GM21381 (cell line): ENCODE data around the gene KRT79.
"Not testable (repeated sequence)": the region's sequence is repeated elsewhere in the genome, so short reads cannot be mapped to it uniquely, and the experiment has no call there.

Experiments used
- ATAC-seq: cut with Tn5 transposase; IDR thresholded peaks from one replicate; pipeline ENCODE4 v1.9.1; 2021; ENCODE audit warnings: mild to moderate bottlenecking, moderate library complexity; ENCODE audit not compliant: unreplicated experiment

Gene KRT79

DNA sequence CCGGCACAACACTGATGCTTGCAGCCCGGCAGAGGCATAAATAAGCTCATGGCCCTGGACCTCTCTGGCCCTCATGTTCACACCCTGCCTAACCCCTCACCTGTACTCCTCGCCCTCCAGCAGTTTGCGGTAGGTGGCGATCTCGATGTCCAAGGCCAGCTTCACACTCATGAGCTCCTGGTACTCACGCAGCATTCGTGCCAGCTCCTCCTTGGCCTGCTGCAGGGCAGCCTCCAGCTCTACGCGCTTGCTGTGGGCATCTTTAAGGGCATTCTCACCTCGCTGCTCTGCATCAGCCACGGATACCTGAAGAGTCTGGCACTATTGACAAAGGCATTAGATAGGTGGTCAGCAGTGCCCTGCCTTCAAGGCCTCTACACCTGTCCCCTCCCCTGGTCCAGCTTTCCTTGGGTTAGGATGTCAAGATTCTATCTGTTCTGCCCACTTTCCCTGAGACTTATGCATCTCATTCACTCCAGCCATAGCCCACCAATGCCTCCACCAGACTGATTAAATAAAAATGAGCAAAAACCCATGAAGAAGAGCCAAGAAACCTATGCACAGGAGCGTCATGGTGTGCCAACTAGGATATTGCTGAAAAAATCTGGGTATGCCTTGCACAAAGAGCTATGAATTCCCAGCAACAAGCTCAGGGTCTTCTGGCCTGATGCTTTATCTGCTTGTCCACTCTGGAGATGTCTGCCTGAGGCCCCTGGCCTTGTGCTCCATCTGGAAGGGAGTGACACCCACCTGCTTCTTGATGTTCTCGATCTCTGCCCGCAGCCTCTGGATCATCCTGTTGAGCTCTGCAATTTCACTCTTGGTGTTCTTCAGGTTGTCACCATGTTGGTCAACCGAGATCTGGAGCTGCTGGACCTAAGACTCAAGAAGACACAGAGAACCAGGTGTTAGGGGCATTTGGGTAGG, 26.3 kb downstream of the KRT79 start:
- no peak for ATAC-seq

DNA sequence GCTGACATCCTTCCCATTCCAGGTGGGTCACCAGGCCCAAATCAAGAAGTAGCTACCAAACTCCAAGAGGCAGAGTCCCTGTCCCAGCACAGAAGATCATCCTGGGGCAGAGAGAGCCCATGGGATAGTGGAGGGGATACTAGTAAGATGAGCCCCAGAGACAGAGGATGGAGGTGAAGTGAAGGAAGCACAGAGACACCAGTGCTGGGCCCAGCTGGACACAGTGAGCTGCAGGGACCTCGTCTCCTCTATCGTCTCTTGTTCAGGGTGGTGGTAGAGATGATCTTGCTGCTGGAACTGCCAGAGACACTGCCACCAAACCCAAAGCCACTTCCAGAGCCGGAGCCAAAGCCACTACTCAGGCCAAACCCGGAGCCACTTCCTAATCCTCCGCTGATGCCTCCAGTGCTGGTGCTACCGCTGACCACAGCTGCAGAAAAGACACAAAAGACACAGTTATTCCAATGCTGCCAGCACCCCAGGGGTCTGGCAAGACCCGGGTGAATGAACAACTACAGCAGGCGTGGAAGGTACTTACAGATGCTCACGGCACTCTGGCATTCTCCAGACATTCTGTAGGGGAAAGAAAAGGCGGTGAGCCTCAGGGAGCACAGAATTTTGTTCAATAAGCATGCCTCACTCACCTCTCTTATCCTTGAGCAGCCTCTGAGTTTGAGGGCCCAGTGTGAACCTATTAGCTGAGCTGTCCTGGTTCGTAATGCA, 27.1 kb downstream of the KRT79 start:
- no peak for ATAC-seq

DNA sequence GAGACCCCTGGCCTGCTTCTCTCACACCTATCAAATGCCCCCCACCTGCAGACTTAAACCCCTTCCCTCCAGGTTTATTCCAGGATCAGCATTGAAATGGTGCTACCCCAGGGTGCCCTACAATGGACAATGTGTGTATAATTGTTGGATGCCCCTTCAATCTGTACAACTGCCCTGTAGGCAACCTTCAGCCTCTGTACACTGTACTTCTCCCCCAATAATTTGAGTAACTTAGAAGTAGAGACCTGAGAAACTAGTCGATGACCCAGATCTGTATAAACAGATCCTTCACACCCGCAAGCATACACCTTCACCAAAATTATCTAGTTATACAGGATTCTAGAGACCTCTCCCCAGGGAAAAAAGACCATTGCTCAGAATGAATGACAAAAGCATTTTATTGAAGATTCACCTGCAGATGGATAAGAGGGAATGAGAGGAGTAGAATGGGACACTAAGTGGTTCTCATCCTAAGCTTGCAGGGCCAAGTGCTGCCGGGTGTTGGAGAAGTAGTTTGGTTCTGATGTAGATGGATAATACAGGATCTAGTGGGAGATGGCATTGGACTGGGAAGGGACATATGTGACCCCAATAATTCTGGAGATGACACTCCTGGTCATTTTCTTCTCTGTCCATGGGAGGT, 27.8 kb downstream of the KRT79 start:
- ATAC-seq = no peak

DNA sequence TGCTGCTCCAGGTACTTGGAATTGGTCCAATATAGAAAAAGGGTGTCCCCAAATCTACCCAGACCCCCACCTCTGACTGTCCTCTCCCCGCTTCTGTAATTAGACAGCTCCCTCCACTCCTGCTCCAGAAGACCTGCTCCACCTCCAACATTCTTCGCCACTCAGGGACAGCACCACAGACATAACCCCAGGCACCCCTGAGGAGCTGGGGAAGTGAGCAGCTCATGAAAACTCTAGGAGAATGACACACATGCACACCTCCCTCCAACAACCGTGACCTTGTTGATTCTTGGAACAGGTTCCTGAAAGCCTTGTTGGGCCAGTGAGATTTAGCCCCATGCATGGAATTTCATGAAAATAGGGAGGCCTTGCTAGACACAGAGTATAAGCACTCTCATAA, 28.4 kb downstream of the KRT79 start:
- ATAC-seq = no peak

DNA sequence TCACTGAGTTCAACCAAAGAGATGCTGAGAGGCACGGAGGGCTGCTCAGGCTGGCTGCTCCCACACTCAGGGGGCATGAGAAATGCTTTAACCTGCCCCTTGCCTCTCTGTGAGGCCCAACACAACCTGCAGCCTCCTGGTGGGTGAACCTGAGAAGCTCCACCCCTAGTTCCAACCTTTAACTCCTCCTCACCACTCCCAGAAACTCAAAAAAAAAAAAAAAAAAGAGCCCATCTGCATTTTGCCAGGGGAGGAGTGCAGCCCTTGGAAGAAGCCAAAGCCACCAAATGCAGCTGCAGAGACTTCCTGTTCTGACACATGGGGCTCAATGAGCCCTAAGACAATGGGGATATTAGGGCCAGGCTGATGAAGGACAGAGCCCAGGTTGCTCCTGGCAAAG, 29.1 kb downstream of the KRT79 start:
- no peak for ATAC-seq

DNA sequence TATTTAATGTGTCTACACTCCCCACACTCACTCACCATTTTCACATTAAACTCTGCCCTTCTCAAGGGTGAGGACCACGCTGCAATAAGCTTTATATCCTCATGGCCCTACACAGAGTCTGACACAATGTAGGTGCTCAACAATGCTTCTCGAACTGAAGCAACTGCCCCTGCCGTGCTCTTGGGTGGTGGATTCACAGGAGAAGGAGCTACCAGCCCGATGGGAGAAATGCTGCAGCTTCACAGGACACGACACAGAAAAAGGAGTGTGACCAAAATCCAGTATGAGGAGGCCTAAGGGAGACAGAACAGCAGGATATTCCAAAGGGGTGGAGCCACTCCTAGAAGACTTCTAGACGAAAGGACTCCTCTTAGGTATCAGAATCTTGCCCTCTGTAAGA, 31.7 kb downstream of the KRT79 start:
- ATAC-seq = no peak

DNA sequence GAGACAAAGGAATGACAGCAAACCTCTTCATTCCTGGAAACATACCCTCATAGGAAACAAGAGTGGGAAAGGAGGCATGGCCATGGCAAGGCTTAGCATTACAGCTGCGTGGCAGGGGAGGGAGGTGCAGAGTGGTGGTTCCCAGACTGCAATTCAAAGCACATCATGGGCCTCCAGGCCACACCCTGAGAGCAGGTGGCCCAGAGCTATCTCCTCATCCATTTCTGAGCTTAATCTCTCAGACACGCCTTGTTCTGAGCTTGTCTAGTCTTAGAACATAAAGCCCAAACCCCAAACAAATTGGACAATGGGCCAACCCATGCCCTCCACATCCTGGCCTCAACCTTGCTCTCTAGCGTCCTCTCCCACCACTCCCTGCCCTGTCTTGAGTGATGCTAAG, 32.3 kb downstream of the KRT79 start:
- no peak for ATAC-seq

DNA sequence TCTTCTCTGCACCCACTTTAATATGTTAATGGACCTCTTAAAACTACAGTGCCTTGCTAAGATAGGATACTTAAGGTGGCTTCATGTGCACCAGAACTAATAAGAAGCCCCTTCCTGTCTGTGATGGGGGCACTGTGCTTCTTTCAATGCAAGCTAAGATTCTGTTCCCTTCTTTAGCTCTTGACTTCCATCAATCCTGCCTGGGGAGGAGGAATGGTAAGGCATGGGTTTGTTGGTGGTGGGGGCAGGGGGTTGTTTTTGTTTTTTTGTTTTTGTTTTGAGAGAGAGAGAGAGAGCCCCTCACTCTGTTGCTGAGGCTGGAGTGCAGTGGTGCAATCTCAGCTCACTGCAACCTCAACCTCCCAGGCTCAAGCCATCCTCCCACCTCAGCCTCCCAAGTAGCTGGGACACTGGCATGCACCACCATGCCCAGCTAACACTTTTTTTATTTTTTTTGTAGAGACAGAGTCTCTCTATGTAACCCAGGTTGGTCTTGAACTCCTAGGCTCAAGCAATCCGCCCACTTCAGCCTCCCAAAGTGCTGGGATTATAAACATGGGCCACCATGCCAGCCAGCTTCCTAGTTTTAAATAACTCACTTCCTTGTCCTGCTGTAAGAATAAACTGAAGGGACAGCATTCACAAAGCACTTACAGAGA, 33.7 kb downstream of the KRT79 start:
- no peak for ATAC-seq

DNA sequence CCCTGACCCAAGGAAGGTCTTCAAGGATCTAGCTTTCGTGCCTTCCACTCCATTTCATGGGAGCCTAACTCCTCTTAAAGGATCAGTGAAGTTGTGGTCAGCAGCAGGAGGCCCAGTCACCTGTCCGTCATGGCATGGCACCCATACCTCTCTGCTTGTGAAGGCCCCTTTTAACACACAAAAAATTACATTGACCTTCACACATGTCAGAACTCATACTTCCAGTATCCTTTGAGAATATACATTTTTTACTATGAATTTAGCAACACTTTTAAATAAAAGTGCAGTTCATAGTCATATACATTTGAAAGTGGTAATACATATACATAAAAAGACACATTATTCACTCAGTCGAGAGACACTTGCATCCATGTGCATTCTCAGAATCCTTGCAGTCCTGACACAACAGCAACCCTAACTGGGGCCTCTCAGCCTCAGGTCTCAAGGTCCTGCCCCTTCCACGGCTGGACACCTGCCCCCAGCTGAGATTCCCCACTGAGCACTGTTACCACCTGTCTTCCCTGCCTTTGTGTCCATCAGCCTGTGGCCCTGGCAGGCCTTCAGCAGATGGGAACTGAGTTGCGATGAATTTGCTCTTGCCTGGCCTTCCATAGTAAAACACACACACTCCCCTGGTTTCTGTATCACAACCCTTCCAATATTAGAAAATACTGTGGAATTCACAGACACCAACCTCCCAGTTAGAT, 34.5 kb downstream of the KRT79 start:
- no peak for ATAC-seq

DNA sequence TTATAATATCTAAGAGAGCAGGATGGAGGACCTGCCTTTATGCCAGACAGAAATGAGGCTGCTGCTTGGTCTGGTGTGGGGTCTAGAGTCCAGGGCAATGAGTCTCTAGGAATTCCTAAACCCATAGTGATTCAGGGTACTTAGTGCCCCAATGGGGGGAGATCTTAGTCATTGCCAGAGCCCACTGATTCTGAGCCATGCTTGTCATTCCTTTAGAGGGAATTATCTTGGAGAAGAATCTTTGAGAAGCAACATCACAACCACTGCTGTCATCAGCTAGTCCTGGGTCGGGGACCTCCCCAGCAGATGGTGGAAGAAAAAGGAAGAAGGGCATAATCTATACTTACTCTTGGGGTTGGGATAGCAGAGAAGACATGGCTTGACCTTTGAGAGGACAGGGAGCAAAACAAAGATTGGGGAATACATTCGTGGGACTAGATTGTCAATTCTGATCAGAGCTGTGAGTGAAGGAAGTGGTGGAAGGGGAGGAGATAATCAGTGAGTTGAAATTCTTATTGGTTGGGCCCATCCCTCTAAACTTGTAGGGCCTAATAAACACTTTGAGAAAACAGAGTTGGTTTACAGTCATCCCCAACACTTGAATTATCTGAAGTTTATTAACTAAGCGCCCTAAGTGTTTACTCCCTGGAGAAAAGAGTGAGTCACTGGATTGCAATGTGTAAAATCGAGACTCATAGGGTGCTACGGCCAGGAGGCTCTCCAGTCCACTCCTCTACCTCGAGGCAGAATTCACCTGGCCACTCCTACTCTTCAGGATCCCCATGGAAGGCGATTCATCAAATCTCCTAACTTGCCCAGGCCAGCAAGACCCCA, 35.2 kb downstream of the KRT79 start:
- ATAC-seq = no peak

DNA sequence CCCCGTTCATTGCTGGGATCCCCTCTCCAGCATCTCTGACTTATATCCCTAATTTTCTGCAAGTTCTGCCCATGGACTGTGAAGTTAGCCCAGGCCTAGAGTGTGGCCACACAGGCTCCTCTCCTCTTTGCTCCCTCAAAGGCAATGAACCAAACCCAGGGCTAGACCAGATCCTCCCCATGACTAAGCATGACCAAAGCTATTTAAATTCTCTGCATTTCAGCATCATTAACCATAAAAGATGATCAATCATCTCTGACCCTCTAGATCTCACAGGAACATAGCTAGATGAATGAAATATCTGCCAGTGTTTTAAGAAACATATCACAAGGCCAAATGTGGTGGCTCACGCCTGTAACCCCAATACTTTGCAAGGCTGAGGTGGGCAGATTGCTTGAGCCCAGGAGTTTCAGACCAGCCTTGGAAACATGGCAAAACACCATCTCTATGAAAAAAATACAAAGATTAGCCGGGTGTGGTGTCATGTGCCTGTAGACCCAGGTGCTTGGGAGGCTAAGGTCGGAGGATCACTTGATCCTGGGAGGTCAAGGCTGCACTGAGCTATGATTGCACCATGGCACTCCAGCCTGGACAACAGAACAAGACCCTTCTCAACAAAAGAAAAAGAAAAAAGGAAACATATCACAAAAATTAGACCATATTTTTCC, 36.0 kb downstream of the KRT79 start:
- ATAC-seq = no peak

DNA sequence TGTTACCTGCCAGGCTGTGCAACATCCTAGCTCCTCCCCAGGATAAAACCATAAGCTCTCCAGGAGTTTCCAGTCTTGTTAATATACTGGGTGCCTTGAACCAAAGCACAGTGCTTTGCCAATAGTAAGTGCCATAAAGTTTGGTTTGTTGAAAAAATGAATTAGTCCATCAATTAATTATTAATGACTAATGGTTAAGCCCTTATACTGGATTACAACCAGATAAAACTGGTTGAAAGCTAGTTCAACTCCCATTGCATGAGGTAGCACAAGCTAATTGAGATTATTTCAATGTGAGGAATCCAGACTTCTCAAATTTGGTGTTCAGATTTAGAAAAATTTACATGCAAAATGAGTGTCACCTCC, 36.6 kb downstream of the KRT79 start:
- ATAC-seq = no peak

DNA sequence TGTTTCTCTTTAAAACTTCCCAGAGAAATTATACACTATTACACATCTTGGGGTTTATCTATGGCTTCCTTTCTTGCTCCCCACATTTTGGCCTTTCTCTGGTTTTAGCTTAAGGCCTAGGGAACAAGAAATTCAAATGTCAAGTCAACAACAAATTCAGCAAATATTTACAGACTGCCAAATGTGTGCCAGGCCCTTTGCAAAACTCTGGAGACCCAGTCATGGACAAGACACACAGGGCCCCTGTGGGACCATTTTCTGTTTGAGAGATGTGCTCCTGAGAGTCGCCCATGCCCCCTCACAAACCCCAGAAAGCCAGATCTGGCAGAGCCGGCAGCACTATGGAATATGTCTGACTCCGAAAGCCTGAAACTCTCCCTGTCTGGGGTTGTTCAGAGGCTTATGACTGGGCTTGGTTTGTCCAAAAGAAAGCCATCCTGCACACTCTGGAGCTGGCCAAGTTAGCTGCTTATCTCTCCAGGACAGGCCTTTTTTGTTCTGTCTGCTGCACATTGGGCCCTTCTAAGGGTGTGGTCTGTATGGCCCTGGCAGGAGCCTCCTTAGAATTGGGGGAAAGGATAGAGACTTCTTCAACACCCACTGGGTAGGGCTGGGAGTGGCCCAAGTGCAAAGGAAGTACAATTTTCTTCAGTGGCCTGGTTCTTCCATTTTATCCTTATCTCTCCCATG, 37.1 kb downstream of the KRT79 start:
- ATAC-seq = no peak

DNA sequence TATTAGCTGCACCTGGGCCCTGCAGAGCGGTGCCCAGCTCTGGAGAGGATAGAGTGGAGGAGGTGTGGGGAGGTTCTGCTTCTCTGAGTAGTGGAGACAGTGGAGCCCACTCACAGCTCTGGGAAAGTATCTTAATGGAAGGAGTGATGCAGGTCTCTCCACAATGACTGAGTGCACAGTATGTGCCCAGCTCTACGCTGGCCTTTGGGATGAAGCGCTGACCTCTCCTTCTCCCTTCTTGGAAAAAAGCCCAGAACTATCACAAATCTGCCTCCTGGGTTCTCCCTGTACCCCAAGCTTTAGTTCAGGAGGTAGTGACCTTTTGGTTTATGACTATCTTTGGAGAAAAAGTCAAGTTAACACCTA, 37.7 kb downstream of the KRT79 start:
- ATAC-seq = no peak

DNA sequence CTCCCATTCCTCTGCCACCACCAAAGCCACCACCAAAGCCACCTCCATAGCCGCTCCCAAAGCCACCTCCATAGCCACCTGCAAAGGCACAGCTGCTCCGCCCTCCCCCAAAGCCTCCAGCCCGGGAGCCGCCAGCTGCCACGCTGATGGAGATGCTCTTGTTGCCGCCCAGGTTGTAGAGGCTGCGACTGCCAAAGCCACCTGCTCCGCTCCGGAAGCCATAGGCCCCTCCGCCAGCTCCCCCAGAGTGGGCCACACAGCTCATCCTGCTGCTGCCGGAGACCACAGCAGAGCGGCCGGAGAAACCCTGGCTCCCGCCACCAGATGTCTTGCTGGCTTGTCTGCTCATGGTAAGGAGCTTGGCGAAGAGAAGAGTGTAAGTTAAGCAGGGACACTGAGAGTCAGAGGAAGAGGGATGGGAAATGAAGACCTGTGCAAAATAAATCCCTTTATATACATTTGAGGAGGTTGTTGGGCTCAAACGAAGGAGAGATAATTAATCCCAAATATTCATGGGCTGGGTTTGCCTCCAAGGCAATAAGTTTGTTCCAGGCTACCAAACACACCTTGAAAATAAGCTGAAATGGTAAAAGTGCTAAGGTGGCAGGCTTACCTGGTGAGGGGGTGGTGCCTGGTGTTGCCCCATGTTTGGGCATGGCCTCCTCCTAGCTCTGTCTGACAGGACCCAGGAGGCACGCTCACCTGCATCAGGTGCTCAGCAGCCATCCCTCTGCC, 38.2 kb downstream of the KRT79 start, which contains the start of gene KRT3:
KRT3 (minus strand) TSS at position 424 of the 735 bp plus-strand sequence; CDS start at position 349, 75 bp downstream.
- ATAC-seq = no peak

DNA sequence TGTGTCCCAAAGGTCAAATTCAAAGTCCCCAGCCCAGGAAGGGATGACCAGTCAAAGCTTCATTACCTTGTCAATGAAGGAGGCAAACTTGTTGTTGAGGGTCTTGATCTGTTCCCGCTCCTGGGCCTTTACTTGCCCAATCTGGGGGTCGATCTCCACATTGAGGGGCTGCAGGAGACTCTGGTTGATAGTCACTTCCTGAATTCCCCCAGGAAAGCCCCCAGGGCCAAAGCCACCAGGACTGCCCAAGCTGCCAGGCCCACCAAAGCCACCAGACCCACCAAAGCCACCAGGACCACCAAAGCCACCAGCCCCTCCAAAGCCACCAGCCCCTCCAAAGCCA, 38.8 kb downstream of the KRT79 start:
- ATAC-seq = not testable (repeated sequence)

DNA sequence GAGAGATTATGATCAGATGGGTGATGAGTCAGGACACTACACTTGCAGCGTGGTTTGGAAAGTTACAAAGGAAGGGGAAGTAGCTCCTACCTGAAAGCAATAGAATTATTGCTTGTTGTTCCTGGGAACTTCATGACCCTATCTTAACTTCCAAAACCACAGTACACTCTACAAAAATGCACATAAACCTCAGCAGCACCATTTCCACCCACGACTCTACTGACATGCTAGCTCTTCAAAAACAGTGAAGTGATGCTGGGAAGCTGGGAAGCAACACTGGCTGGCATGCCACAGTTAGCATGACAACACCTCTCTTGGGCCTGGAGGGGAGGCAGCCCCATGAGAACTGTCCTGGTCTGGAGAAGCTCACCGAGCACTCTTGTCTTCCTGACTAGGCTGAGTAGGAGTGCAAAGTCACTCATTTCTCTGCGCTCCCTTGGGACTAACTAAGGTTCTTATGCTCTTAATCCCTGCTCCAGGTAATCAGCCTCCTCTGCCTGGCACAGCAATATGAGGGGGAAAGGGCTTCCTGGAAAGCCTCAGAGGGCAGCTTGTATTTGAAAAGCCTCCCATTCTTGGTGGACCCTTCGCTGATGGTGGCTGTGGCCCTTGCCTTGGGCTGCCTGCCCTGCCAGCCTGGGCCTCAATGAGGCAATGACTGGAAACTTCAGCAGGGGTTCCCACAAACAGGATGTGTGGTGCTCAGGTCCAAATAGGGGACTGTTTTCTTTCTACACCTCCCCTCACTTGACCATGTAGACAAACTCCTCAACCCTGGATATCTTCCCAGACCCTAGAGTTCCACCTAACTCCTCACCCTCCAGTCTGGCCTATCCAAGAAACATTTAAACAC, 39.4 kb downstream of the KRT79 start:
- ATAC-seq = no peak
